Endodermal cell (in vitro differentiated cells): Measurements from ENCODE around the gene IGFBPL1. TPM values are rescaled to one million over a fixed set of nuclear protein-coding genes. Genes with fewer than 3 reads are reported as not detected.

Source experiments
- DNase-seq: peaks from one replicate; pipeline ENCODE4 v3.0.0-alpha.2; 2017
- H3K27ac ChIP-seq: 2 replicates; pipeline ENCODE4 v1.5.1; 2013; ENCODE audit warnings: mild to moderate bottlenecking, low read depth, low read length, moderate library complexity
- H3K27me3 ChIP-seq: 2 replicates; pipeline ENCODE4 v1.6.1; 2013; ENCODE audit warnings: mild to moderate bottlenecking, low read length, moderate library complexity; ENCODE audit not compliant: insufficient read depth, control insufficient read depth, poor library complexity, severe bottlenecking
- H3K36me3 ChIP-seq: 2 replicates; pipeline ENCODE4 v1.7.0; 2013; ENCODE audit warnings: mild to moderate bottlenecking, low read length, moderate library complexity; ENCODE audit not compliant: control insufficient read depth, insufficient read depth
- H3K4me1 ChIP-seq: one replicate; pipeline ENCODE4 v1.7.0; 2013; ENCODE audit warnings: low read length; ENCODE audit not compliant: control insufficient read depth, insufficient read depth
- H3K4me3 ChIP-seq: 2 replicates; pipeline ENCODE4 v1.5.1; 2013; ENCODE audit warnings: mild to moderate bottlenecking, low read length, moderate library complexity
- H3K9ac ChIP-seq: 2 replicates; pipeline ENCODE4 v1.6.1; 2013; ENCODE audit warnings: mild to moderate bottlenecking, low read length, moderate library complexity; ENCODE audit not compliant: poor library complexity, severe bottlenecking; ENCODE audit errors: extremely low read depth
- H3K9me3 ChIP-seq: 2 replicates; pipeline ENCODE4 v1.6.1; 2013; ENCODE audit warnings: mild to moderate bottlenecking, low read length, moderate library complexity; ENCODE audit not compliant: control insufficient read depth
- H3K27ac Mint-ChIP-seq: 2 replicates; pipeline ENCODE4 v1.8.0; 2020; ENCODE audit warnings: mixed read lengths
- H3K27me3 Mint-ChIP-seq: 2 replicates; pipeline ENCODE4 v1.8.0; 2021; ENCODE audit warnings: mild to moderate bottlenecking, mixed read lengths; ENCODE audit not compliant: insufficient read depth
- H3K36me3 Mint-ChIP-seq: 2 replicates; pipeline ENCODE4 v1.8.0; 2020; ENCODE audit warnings: low read depth, mixed read lengths
- H3K4me1 Mint-ChIP-seq: 2 replicates; pipeline ENCODE4 v1.8.0; 2020; ENCODE audit warnings: mixed read lengths
- H3K4me3 Mint-ChIP-seq: 2 replicates; pipeline ENCODE4 v1.8.0; 2020; ENCODE audit warnings: mild to moderate bottlenecking, moderate library complexity, mixed read lengths
- H3K9me3 Mint-ChIP-seq: 2 replicates; pipeline ENCODE4 v1.8.0; 2020; ENCODE audit warnings: mild to moderate bottlenecking, mixed read lengths
- CTCF ChIP-seq: fragments of 200-600 bp; sonication (generic); conservative IDR thresholded peaks from 2 replicates; pipeline ENCODE4 v1.5.0; 2021; ENCODE audit warnings: antibody characterized with exemption, mild to moderate bottlenecking
- WGBS, 2 experiments: methylation state at CpG; one replicate each; pipeline versions ENCODE4 v1.1.5 to v1.1.7; 2013; ENCODE audit warnings: missing lambda C conversion rate in 2 of 2, mixed read lengths in 1 of 2; ENCODE audit not compliant: insufficient coverage in 1 of 2, insufficient read length in 1 of 2; 5-methylcytosine and 5-hydroxymethylcytosine counted together
- total RNA-seq, 2 donors: library from RNA; stranded (reverse); fragmentation: NEBNext Ultra II Directional in 1 of 2; extraction: Animal tissue kit (Norgen Biotek cat#: 25700) in 1 of 2; gene quantifications; 2 replicates in 1 of 2; 3 replicates in 1 of 2; pipeline ENCODE4 v1.2.1, GENCODE V29; 2021

Gene IGFBPL1
- total RNA-seq, 2 donors from 2014 or later = 40.5 to 90.3 TPM

DNA sequence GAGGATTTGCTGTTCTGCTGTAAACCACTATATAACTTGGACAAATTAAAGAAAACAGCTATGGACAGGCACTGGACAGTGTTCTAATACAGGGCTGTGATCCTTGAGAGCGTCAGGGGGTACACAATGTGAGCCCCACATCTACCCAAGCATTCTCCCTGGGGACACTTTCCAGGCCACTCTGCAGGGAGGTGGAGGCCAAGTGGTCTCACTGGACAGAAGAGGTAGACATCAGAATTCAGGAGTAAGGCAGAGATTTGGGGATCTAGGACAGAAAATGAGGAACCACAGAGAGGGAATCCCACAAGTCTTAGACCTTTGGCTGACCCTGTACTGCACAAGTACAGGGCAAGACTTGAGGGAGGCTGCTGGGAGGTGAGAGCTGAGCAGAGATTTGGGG, 3.8 kb upstream of the IGFBPL1 start:
- no peak for TF ChIP-seq CTCF
- no peaks in the 10 kb centered on the region for H3K9me3 Mint-ChIP-seq
- H3K4me1 ChIP-seq = peaks cover 15% of the 10 kb centered on the region
- H3K27me3 ChIP-seq = peaks cover 23% of the 10 kb centered on the region
- H3K9me3 ChIP-seq = no peaks in the 10 kb centered on the region
- H3K4me1 Mint-ChIP-seq = peaks cover 28% of the 10 kb centered on the region
- no peak for DNase-seq
- WGBS, 2 experiments = 86 to 90% methylated on average over 1 of the region's 1 CpG
- H3K4me3 ChIP-seq = no peak overlapping the region
- H3K9ac ChIP-seq = no peak overlapping the region
- H3K4me3 Mint-ChIP-seq = no peak overlapping the region
- peaks cover 23% of the 10 kb centered on the region for H3K27me3 Mint-ChIP-seq
- no peak overlapping the region for H3K27ac ChIP-seq
- peak overlapping the region; percentile 50 for H3K27ac Mint-ChIP-seq
- no peaks in the 10 kb centered on the region for H3K36me3 ChIP-seq
- H3K36me3 Mint-ChIP-seq = no peaks in the 10 kb centered on the region

DNA sequence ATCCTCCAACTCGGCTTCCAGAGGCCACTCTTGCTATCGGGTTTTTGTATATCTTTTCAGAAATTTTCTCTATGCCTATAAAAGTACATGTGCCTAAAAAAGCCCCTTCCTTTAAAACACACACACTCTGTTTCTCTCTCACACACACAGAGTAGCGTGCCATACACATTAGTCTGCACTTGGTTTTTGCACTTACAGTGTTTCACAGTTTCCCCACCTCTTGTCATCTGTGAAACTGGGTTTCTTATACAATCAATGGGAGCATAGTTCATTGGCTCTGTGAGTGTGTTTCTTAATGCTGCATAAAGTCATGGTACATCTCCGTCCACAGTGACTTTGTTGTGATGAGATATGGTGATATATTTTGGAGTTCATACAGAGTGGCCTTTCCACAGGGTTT, 664 bp upstream of the IGFBPL1 start:
- H3K27me3 Mint-ChIP-seq = peaks cover 29% of the 10 kb centered on the region
- H3K4me1 Mint-ChIP-seq = peaks cover 45% of the 10 kb centered on the region
- Histone ChIP-seq H3K4me3 (peak overlapping the region; percentile 68), H3K27me3 (peaks cover 23% of the 10 kb centered on the region), H3K36me3 (no peaks in the 10 kb centered on the region), H3K27ac (no peak overlapping the region), H3K4me1 (peaks cover 15% of the 10 kb centered on the region), H3K9ac (no peak overlapping the region), H3K9me3 (no peaks in the 10 kb centered on the region)
- no peak for TF ChIP-seq CTCF
- H3K36me3 Mint-ChIP-seq = no peaks in the 10 kb centered on the region
- H3K27ac Mint-ChIP-seq = no peak overlapping the region
- peak; percentile 17 for DNase-seq
- WGBS, 2 experiments = 86 to 88% methylated on average over 3 to 4 of the region's 4 CpGs
- H3K4me3 Mint-ChIP-seq = peak overlapping the region; percentile 43
- H3K9me3 Mint-ChIP-seq = no peaks in the 10 kb centered on the region

GRCh38 chr9:38423273-38423972, 831 bp downstream of the IGFBPL1 start:
- Histone ChIP-seq H3K4me1 (peaks cover 15% of the 10 kb centered on the region), H3K27ac (no peak overlapping the region), H3K36me3 (no peaks in the 10 kb centered on the region), H3K27me3 (peaks cover 23% of the 10 kb centered on the region), H3K4me3 (peak overlapping the region; percentile 78), H3K9me3 (no peaks in the 10 kb centered on the region), H3K9ac (peak overlapping the region; percentile 30)
- Mint-ChIP-seq H3K27ac (no peak overlapping the region), H3K9me3 (no peaks in the 10 kb centered on the region), H3K27me3 (peaks cover 36% of the 10 kb centered on the region), H3K36me3 (no peaks in the 10 kb centered on the region), H3K4me3 (peak overlapping the region; percentile 53), H3K4me1 (peaks cover 53% of the 10 kb centered on the region)
- DNase-seq = peak; percentile 72
- no peak for TF ChIP-seq CTCF
- WGBS, 2 experiments = 39 to 47% methylated on average over 6 to 15 of the region's 15 CpGs
